ENCODE data around the gene AUH.
"Not testable (repeated sequence)": the region's sequence is repeated elsewhere in the genome, so short reads cannot be mapped to it uniquely, and the experiment has no call there.

Gene AUH

DNA sequence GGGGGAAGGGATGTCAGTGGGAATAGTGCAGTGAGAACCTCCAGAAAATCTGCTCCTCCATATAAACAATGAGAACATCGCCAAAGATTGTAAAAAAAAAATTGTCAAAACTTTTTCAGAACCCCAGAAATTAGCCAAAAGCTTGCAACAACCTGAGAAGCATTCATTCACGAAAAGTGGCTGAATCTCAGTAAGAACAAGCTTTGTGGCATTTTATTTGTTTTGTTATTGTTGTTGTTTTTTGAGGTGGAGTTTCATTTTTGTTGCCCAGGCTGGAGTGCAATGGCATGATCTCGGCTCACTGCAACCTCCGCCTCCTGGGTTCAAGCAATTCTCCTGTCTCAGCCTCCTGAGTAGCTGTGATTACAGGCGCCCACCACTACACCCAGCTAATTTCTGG, 162.8 kb downstream of the AUH start:
- not testable (repeated sequence) for H4K8ac ChIP-seq (ENCODE audit: low read length); DNase-seq; H3K23ac ChIP-seq (ENCODE audit: low read length in 2 of 2); H2BK12ac ChIP-seq (ENCODE audit: low read length in 2 of 2); H3K18ac ChIP-seq (ENCODE audit: low read depth in 1 of 2, low read length in 2 of 2); H2BK15ac ChIP-seq (ENCODE audit: low read depth, poor library complexity, severe bottlenecking); H2BK5ac ChIP-seq (ENCODE audit: low read depth, low read length, poor library complexity, severe bottlenecking); H3K4ac ChIP-seq (ENCODE audit: low read depth in 1 of 2, low read length in 2 of 2); H3K79me1 ChIP-seq (replicated peaks; ENCODE audit: low read length, poor library complexity, severe bottlenecking); H3K4me3 ChIP-seq (ENCODE audit: insufficient read depth in 1 of 2, low read depth in 1 of 2, low read length in 2 of 2); H2BK120ac ChIP-seq (ENCODE audit: low read depth, low read length); H3K4me2 ChIP-seq (ENCODE audit: low read length, poor library complexity, severe bottlenecking); H3K27ac ChIP-seq (ENCODE audit: low read length, poor library complexity, severe bottlenecking); H4K91ac ChIP-seq (ENCODE audit: low read length); H2AFZ ChIP-seq (ENCODE audit: low read depth, low read length); H3K27me3 ChIP-seq (ENCODE audit: control insufficient read depth in 1 of 2, insufficient read depth in 1 of 2, low read length in 2 of 2); H3K36me3 ChIP-seq (ENCODE audit: control insufficient read depth in 1 of 2, insufficient read depth in 2 of 2, low read depth in 1 of 2, low read length in 2 of 2); H3K14ac ChIP-seq (ENCODE audit: low read length in 2 of 2); H2AK5ac ChIP-seq (ENCODE audit: low read length, severe bottlenecking)
- Histone ChIP-seq H3K9me3 (ENCODE audit: control insufficient read depth, low read length) (peaks cover 23% of the 10 kb centered on the region), H3K4me1 (ENCODE audit: control insufficient read depth, insufficient read depth, low read depth, low read length) (peaks cover 10% of the 10 kb centered on the region), H3K9ac (ENCODE audit: low read length) (peak overlapping the region; percentile 67)
- WGBS, result 95% methylated on average over 3 of the region's 5 CpGs

DNA sequence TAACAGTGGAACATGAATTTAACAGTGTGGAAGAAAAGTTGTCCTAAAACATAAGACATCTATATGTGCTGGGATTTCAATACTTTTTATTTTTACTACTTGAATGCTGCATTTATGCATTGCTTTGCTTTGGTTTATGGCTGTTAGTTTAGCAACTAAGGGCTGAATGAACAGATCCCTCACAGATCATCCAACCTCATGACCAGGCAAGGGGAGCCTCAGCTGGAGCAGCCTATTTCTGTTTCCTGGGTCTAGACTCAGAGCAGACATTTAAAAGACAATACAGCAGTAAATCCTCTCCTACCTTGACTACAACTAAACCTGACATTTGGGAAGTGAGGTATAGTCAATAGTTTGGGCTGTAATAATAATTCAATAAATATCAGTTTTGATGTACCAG, 163.3 kb downstream of the AUH start:
- peaks cover 13% of the 10 kb centered on the region for H3K4me1 ChIP-seq (ENCODE audit: control insufficient read depth, insufficient read depth, low read depth, low read length)
- peak; percentile 37 for DNase-seq

DNA sequence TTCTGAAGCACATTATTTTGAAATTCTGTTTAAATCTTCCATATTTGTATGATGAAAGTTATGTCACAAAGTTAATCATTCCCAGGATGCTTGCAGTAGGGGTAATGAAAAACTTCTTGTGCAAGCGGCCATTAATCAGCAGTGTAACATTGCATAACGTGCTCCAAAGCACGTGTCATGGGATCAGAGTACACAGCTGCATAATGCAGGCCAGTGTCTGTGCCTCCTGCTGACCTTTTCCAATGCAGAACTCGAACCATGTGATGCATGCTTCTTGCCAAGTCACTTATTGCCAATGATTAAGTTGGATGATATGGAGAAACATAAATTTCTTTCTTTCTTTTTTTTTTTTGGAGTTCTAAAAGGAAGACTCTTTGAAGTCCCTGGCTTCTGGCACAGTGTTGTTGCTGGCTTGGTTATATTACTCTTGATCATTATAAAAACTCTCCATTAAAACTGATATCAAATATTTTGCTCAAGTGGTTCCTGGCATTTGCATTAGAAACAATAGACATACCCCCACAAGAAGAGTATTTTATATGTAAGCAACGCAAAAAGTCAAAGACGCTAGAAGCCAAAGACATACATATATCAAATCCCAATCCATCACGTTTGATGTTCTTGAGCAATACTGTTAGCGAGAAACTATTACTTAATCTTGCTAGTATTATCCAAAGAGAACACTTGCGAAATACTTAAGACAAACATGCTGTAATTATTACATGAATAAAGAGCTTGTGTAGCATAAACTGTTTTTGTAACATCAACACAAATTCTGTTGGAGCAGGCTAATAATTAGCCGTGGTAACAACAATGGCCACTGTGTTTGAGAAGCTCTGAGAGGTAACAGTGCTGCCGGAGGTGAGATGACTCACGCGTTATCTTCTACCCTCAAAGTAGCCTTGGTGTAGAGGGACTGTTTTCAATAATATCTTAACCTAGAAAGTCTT, 164.2 kb downstream of the AUH start:
- H3K27me3 ChIP-seq (ENCODE audit: control insufficient read depth in 1 of 2, insufficient read depth in 1 of 2, low read length in 2 of 2), result no peaks in the 10 kb centered on the region
- peaks cover 18% of the 10 kb centered on the region for H3K4me1 ChIP-seq (ENCODE audit: control insufficient read depth, insufficient read depth, low read depth, low read length)
- no peak overlapping the region for H2BK15ac ChIP-seq (ENCODE audit: low read depth, poor library complexity, severe bottlenecking)
- H3K9me3 ChIP-seq (ENCODE audit: control insufficient read depth, low read length), result peaks cover 14% of the 10 kb centered on the region
- H4K91ac ChIP-seq (ENCODE audit: low read length), result no peak overlapping the region
- H3K36me3 ChIP-seq (ENCODE audit: control insufficient read depth in 1 of 2, insufficient read depth in 2 of 2, low read depth in 1 of 2, low read length in 2 of 2), result no peaks in the 10 kb centered on the region
- H3K23ac ChIP-seq (ENCODE audit: low read length in 2 of 2), result no peak overlapping the region
- H3K4ac ChIP-seq (ENCODE audit: low read depth in 1 of 2, low read length in 2 of 2), result no peak overlapping the region
- no peak overlapping the region for H2BK120ac ChIP-seq (ENCODE audit: low read depth, low read length)
- H3K4me3 ChIP-seq (ENCODE audit: insufficient read depth in 1 of 2, low read depth in 1 of 2, low read length in 2 of 2), result no peak overlapping the region
- no peak overlapping the region for H4K8ac ChIP-seq (ENCODE audit: low read length)
- H2AK5ac ChIP-seq (ENCODE audit: low read length, severe bottlenecking), result no peak overlapping the region
- H3K14ac ChIP-seq (ENCODE audit: low read length in 2 of 2), result no peak overlapping the region
- no peaks in the 10 kb centered on the region for H3K79me1 ChIP-seq (replicated peaks; ENCODE audit: low read length, poor library complexity, severe bottlenecking)
- DNase-seq, result peak; percentile 96
- H2AFZ ChIP-seq (ENCODE audit: low read depth, low read length), result no peak overlapping the region
- H2BK5ac ChIP-seq (ENCODE audit: low read depth, low read length, poor library complexity, severe bottlenecking), result no peak overlapping the region
- whole genome bisulfite sequencing, result under 1% methylated on average over 7 of the region's 13 CpGs
- no peak overlapping the region for H2BK12ac ChIP-seq (ENCODE audit: low read length in 2 of 2)
- no peak overlapping the region for H3K18ac ChIP-seq (ENCODE audit: low read depth in 1 of 2, low read length in 2 of 2)
- H3K9ac ChIP-seq (ENCODE audit: low read length), result peak overlapping the region; percentile 67
- H3K27ac ChIP-seq (ENCODE audit: low read length, poor library complexity, severe bottlenecking), result peak overlapping the region; percentile 82
- H3K4me2 ChIP-seq (ENCODE audit: low read length, poor library complexity, severe bottlenecking), result no peak overlapping the region

More for the DNA sequence above, 163.3 kb downstream of the AUH start:
- no peak overlapping the region for H2BK12ac ChIP-seq (ENCODE audit: low read length in 2 of 2)
- no peaks in the 10 kb centered on the region for H3K36me3 ChIP-seq (ENCODE audit: control insufficient read depth in 1 of 2, insufficient read depth in 2 of 2, low read depth in 1 of 2, low read length in 2 of 2)
- peak overlapping the region; percentile 67 for H3K9ac ChIP-seq (ENCODE audit: low read length)
- H3K18ac ChIP-seq (ENCODE audit: low read depth in 1 of 2, low read length in 2 of 2), result peak overlapping the region in 1 of 2 experiments; percentile 13
- no peak overlapping the region for H2AK5ac ChIP-seq (ENCODE audit: low read length, severe bottlenecking)
- no peak overlapping the region for H2BK15ac ChIP-seq (ENCODE audit: low read depth, poor library complexity, severe bottlenecking)
- H3K23ac ChIP-seq (ENCODE audit: low read length in 2 of 2), result no peak overlapping the region
- H4K8ac ChIP-seq (ENCODE audit: low read length), result no peak overlapping the region
- no peak overlapping the region for H3K27ac ChIP-seq (ENCODE audit: low read length, poor library complexity, severe bottlenecking)
- H2BK5ac ChIP-seq (ENCODE audit: low read depth, low read length, poor library complexity, severe bottlenecking), result no peak overlapping the region
- H3K27me3 ChIP-seq (ENCODE audit: control insufficient read depth in 1 of 2, insufficient read depth in 1 of 2, low read length in 2 of 2), result no peaks in the 10 kb centered on the region
- H3K4ac ChIP-seq (ENCODE audit: low read depth in 1 of 2, low read length in 2 of 2), result no peak overlapping the region
- no peak overlapping the region for H3K4me3 ChIP-seq (ENCODE audit: insufficient read depth in 1 of 2, low read depth in 1 of 2, low read length in 2 of 2)
- H2BK120ac ChIP-seq (ENCODE audit: low read depth, low read length), result no peak overlapping the region
- H2AFZ ChIP-seq (ENCODE audit: low read depth, low read length), result no peak overlapping the region
- no peaks in the 10 kb centered on the region for H3K79me1 ChIP-seq (replicated peaks; ENCODE audit: low read length, poor library complexity, severe bottlenecking)
- peaks cover 23% of the 10 kb centered on the region for H3K9me3 ChIP-seq (ENCODE audit: control insufficient read depth, low read length)
- H3K14ac ChIP-seq (ENCODE audit: low read length in 2 of 2), result no peak overlapping the region
- H3K4me2 ChIP-seq (ENCODE audit: low read length, poor library complexity, severe bottlenecking), result no peak overlapping the region
- no peak overlapping the region for H4K91ac ChIP-seq (ENCODE audit: low read length)

DNA sequence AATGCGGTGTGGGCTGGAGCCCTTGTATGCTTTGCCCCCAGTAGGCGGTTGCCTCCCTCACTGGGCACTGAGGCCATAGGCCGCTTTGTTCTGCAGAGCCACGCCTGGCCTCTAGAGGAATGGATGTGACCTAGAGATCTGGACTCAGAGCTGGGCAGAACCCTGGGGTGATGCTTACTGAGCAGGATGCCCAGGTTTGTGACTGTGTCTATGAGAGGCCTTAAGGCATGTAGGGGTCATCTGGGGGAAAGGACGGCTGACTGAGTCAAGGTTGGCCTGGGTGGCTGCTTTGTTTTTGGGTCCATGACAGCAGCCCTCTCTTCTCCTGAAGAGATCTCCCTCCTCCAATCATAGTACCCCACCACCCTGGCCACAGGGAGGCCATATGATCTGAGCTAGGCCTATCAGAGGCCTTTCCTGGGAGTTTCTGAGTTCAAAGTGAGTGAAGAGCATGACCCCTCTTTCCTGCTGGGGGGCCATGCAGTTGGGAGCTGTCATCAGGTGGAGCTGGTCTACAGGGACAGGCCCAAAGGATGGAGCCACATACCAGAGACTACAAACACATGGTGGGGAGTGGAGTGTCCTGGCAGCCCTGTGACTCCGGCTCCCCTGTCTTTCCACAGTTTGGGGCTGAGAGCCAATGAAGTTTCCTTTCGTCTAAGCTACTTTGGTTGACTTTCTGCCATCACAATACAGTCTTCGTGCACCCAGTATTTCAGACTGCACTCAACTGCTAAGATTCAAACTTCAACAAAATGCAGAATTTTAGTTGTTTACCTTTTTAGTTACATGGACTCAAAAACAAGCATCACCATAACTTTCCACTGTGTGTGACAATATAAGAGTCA, 165.4 kb downstream of the AUH start:
- H2AFZ ChIP-seq (ENCODE audit: low read depth, low read length), result no peak overlapping the region
- DNase-seq, result no peak
- H3K18ac ChIP-seq (ENCODE audit: low read depth in 1 of 2, low read length in 2 of 2), result peak overlapping the region; percentile 88 to 94
- 87% methylated on average over 8 of the region's 8 CpGs for WGBS
- H3K27me3 ChIP-seq (ENCODE audit: control insufficient read depth in 1 of 2, insufficient read depth in 1 of 2, low read length in 2 of 2), result no peaks in the 10 kb centered on the region
- no peak overlapping the region for H3K4me3 ChIP-seq (ENCODE audit: insufficient read depth in 1 of 2, low read depth in 1 of 2, low read length in 2 of 2)
- H3K9me3 ChIP-seq (ENCODE audit: control insufficient read depth, low read length), result peaks cover 3% of the 10 kb centered on the region
- peak overlapping the region in 1 of 2 experiments; percentile 36 for H3K14ac ChIP-seq (ENCODE audit: low read length in 2 of 2)
- no peaks in the 10 kb centered on the region for H3K36me3 ChIP-seq (ENCODE audit: control insufficient read depth in 1 of 2, insufficient read depth in 2 of 2, low read depth in 1 of 2, low read length in 2 of 2)
- peak overlapping the region; percentile 81 to 88 for H3K4ac ChIP-seq (ENCODE audit: low read depth in 1 of 2, low read length in 2 of 2)
- no peak overlapping the region for H2BK5ac ChIP-seq (ENCODE audit: low read depth, low read length, poor library complexity, severe bottlenecking)
- H2BK15ac ChIP-seq (ENCODE audit: low read depth, poor library complexity, severe bottlenecking), result peak overlapping the region; percentile 90
- H2BK120ac ChIP-seq (ENCODE audit: low read depth, low read length), result peak overlapping the region; percentile 81
- H2AK5ac ChIP-seq (ENCODE audit: low read length, severe bottlenecking), result peak overlapping the region; percentile 7
- H3K9ac ChIP-seq (ENCODE audit: low read length), result peak overlapping the region; percentile 60
- no peak overlapping the region for H3K23ac ChIP-seq (ENCODE audit: low read length in 2 of 2)
- H3K4me2 ChIP-seq (ENCODE audit: low read length, poor library complexity, severe bottlenecking), result no peak overlapping the region
- H3K4me1 ChIP-seq (ENCODE audit: control insufficient read depth, insufficient read depth, low read depth, low read length), result peaks cover 26% of the 10 kb centered on the region
- H3K79me1 ChIP-seq (replicated peaks; ENCODE audit: low read length, poor library complexity, severe bottlenecking), result no peaks in the 10 kb centered on the region
- peak overlapping the region; percentile 41 for H3K27ac ChIP-seq (ENCODE audit: low read length, poor library complexity, severe bottlenecking)
- peak overlapping the region; percentile 39 for H4K8ac ChIP-seq (ENCODE audit: low read length)
- peak overlapping the region; percentile 77 for H4K91ac ChIP-seq (ENCODE audit: low read length)
- peak overlapping the region; percentile 88 to 96 for H2BK12ac ChIP-seq (ENCODE audit: low read length in 2 of 2)

Measured in mesenchymal stem cell (in vitro differentiated cells and primary cell).